ENCODE data around the gene ABI1.

DNA sequence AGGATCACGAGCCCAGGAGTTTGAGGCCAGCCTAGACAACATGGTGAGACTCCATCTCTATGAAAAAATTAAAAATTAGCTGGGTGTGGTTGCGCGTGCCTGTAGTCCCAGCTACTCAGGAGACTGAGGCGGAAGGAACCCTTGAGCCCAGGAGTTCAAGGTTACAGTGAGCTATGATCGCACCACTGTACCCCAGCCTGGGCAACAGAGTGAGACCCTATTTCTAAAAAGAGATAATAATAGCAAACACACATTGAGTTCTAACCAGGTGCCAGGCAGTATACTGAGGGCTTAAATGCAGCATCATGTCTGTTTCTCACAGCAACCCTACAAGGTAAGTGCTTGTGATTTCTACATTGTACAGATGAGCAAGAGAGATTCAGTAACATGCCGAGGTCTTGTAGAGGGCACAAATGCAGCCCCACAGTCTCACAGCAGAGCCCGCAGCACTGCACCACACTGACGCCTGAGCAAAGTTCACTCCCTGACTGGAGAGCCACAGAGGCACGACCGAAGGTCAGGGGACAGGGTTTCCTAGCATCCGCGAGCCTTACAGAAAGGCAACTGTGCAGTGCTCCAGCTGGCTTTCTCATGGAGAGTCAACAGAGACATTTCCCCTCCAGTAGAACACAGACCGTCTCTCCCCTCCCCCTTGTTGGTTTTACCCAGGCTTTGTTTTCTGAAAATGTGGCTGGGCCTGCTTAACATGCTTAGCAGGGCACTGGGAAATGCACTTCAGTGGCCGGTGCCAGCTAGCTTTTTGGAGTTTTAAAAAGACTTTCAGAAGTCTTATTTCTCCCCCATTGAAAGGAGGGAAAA is 126.8 kb downstream of the ABI1 start:
- TF ChIP-seq EZH2 (IDR thresholded peaks at IDR 0.05; ENCODE audit: low read depth) = no peak
- no peak for TF ChIP-seq CTCF (conservative IDR thresholded peaks at IDR 0.05)

Measured in PC-9 (cell line).